ENCODE data around the gene PPP2R5D.

The PPP2R5D gene

DNA sequence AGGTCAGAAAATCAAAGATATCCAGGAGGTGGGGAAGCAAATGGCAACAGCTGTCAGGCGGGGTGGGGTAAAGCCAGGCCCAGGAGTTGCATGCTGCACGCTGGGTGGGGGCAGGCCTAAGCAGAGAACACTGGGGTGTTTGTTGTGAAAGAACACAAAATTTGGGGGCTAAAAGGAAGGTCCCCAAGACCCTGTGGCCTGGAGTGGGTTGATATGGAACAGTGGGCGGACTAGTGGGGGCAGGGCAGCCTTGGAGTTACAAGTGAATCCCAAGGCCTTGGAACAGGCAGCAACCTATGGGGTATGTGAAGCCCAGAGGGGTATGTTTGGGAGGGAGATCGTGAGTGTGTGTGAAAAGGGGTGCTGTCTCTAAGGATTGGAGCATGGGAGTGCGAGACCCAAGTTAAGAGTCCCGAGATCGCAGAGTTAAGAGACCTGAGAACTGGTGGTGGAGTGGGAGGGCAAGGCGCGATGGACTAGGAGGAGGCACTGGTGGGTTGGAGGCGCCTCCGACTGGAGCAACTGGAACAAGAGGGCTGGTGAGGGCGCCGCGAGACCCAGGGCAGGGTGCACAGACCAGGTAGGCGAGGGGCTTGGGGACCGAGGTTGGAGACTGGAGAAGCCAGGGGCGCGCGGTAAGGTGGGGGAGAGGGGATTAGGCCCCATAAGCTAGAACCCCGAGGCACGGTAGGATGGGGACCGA is 68.6 kb downstream of the PPP2R5D start:
- TF ChIP-seq, protein P1, sequence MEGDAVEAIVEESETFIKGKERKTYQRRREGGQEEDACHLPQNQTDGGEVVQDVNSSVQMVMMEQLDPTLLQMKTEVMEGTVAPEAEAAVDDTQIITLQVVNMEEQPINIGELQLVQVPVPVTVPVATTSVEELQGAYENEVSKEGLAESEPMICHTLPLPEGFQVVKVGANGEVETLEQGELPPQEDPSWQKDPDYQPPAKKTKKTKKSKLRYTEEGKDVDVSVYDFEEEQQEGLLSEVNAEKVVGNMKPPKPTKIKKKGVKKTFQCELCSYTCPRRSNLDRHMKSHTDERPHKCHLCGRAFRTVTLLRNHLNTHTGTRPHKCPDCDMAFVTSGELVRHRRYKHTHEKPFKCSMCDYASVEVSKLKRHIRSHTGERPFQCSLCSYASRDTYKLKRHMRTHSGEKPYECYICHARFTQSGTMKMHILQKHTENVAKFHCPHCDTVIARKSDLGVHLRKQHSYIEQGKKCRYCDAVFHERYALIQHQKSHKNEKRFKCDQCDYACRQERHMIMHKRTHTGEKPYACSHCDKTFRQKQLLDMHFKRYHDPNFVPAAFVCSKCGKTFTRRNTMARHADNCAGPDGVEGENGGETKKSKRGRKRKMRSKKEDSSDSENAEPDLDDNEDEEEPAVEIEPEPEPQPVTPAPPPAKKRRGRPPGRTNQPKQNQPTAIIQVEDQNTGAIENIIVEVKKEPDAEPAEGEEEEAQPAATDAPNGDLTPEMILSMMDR (IDR thresholded peaks at IDR 0.05; ENCODE audit: control insufficient read depth, extremely low read depth, insufficient read depth), result no peak
- DNase-seq (ENCODE audit: low read depth), result no peak
- H3K4me3 ChIP-seq (ENCODE audit: low read depth, low read length), result peak overlapping the region; percentile 94

DNA sequence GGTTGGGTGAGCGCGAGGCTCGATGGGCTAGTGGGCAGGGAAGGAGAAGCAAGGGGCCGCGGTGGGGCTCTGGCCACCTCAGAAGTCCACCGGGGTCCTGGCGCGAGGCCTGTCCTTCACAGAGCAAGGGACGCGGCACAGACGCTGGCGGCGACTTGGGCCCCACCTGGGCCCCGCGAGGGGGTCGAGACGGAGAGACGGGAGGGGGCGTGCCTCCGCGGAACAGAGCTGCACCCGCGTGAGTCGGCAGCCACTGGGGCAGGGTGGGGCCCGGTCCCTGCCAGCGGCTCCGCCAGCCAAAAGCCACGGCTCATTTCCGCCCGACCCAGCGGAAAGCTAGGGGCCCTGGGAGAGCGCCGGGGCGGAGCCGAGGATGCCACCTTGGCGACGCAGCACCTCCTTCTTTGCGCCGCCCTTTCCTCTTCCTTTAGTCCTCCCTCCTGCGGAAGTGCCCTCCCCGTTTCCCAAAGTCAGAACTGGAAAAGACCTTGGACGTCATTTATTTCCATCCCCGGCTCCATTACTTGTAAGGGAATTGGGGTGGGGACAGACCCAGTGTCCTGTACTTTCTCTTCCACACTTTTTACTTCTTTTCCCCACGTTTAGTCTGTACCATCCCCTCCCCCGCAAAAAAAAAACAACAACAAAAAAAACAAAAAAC is 69.3 kb downstream of the PPP2R5D start, which contains the start of gene CUL7:
Gene CUL7 (minus strand): TSS at position 307 of the 661 bp plus-strand sequence. CDS start 1,063 bp downstream, outside the sequence.
- peak; percentile 86 for DNase-seq (ENCODE audit: low read depth)
- H3K4me3 ChIP-seq (ENCODE audit: low read depth, low read length), result peak within 1 kb of the TSS; percentile 94
- TF ChIP-seq, protein P1 (IDR thresholded peaks at IDR 0.05; ENCODE audit: control insufficient read depth, extremely low read depth, insufficient read depth), result no peak

DNA sequence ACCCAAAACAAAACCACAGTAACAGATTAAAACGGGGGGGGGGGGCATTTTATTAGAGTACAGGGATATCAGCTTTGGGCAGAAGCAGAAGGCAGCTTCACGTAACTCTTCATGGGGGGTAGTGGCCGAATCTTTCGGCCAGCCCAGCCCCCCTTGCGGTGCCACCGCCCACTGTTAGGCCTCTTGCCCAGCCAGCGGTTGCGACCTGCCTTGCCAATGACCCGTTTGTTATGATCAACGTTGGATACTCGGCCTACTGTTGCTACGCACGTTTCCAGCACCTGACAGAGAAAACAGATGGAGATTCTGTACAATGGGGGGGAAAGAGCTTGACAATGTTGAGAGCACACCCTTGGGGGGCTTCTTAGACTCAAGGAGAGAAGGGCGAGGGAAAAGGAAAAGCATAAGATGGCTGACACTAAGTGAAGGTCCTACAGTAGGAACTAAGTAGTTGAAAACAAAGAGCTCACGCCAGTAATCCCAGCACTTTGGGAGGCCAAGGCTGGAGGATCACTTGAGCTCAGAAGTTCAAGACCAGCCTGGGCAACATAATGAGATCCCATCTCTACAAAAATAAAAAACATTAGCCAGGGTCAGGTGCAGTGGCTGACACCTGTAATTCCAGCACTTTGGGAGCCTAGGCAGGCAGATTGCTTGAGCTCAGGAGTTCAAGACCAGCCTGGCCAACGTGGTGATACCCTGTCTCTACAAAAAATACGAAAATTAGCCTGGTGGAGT is 70.0 kb downstream of the PPP2R5D start:
- peak overlapping the region; percentile 94 for H3K4me3 ChIP-seq (ENCODE audit: low read depth, low read length)
- TF ChIP-seq, protein P1 (IDR thresholded peaks at IDR 0.05; ENCODE audit: control insufficient read depth, extremely low read depth, insufficient read depth), result no peak
- DNase-seq (ENCODE audit: low read depth), result no peak

DNA sequence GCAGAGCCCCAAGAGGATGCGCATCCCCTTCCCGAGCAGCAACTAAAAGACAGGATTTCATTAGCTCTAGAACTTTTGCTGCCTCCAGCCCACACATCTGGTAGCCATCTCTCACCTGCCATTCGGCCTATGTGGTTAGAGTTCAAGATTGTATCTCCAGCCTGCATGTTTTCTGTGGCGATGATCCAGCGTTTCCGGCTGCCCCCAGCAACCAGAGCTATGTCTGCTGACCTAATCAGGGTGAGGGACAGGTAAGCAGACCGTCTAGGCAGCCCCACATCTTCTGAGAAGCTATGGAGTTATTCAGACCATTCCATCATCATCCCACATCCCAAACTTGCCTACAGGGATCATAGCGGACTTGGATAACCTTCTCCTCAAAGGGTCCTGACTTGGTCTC is 71.6 kb downstream of the PPP2R5D start:
- no peak for DNase-seq (ENCODE audit: low read depth)
- TF ChIP-seq, protein P1 (IDR thresholded peaks at IDR 0.05; ENCODE audit: control insufficient read depth, extremely low read depth, insufficient read depth), result no peak
- no peak overlapping the region for H3K4me3 ChIP-seq (ENCODE audit: low read depth, low read length)

DNA sequence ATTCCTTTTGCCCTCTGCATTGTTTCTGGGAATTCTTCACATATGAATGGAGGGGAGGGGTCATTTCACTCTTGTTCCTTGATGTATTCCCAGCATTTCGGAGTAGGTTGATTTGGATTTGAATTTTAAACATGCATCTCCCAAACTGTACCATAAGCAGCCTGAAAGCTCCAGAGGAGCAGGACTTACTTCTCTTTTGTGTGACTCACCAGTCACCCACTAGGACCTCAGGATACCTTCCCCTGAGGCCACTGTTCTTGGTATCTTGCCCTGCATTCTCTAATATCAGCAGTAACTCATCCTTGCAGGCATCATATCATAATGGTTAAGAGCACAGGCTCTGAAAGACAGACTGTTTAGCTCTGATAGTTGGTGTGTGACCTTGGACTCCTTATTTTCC is 74.2 kb downstream of the PPP2R5D start:
- TF ChIP-seq, protein P1 (IDR thresholded peaks at IDR 0.05; ENCODE audit: control insufficient read depth, extremely low read depth, insufficient read depth), result no peak
- DNase-seq (ENCODE audit: low read depth), result no peak
- peak overlapping the region; percentile 78 for H3K4me3 ChIP-seq (ENCODE audit: low read depth, low read length)

DNA sequence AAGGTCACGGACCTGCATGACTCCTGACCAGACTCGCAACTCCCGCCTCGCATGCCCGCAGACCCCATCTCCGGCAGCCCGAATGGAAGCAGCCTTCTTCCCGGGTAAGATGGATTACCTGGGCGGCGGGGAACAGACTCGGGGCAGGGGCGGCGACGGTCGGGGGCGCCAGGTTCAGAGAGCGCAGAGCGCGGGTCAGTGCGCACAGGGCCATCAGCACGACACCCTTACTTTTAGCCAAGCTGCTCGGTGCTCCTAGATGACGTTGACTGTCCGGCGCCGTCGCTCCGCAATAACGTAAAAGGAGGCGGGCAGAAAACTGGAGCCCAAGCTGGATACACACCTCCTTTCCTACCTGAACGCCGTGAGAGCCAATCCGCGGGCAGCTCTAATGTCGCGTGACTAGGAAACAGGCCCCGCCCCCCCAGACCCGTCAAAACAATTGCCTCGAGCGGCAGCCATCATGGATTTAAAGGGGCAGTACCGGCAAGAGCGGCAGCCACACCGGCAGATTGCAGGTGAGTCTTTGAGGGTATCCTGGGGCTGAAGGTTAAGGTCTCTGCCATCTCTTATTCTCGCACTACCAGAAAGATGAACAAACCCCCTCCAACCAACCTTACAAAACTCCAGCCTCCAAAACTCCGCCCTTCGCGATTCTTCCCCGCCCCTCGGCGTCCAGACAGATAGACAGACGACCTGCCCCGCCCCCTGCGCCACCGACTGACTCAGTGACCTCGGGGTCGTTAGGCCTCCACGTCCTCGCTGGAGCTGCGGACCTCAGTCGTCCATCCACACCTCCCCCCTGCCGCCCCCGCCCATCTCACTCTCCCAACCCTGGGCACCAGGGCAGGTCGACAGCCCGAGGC is 75.0 kb downstream of the PPP2R5D start, which contains the start of the genes KLC4 and MRPL2:
Gene KLC4 (plus strand): TSS at position 464 of the 866 bp plus-strand sequence. CDS start 1,705 bp downstream, outside the sequence.
Gene MRPL2 (minus strand): TSS at position 267 of the 866 bp plus-strand sequence. CDS start 53 bp downstream, at position 214.
- H3K4me3 ChIP-seq (ENCODE audit: low read depth, low read length), result peak within 1 kb of the TSS; percentile 78
- DNase-seq (ENCODE audit: low read depth), result peak; percentile 95
- TF ChIP-seq, protein P1 (IDR thresholded peaks at IDR 0.05; ENCODE audit: control insufficient read depth, extremely low read depth, insufficient read depth), result no peak
